HS-5 (cell line): ENCODE results near the gene OR52E2.
A peak's percentile ranks its signal among the peaks of the same experiment; 100 is the strongest.
"Not testable (repeated sequence)": the region's sequence is repeated elsewhere in the genome, so short reads cannot be mapped to it uniquely, and the experiment has no call there.

Experiments used
- DNase-seq: peaks from one replicate; pipeline ENCODE4 v3.0.0-alpha.2; 2012; ENCODE audit warnings: low read depth

The OR52E2 gene

GRCh38 chr11:5059391-5059790 is at the start of gene OR52E2:
TSS of gene OR52E2 (minus strand) at chr11:5059627. CDS start at chr11:5059627, 0 bp downstream.
- DNase-seq, result no peak

- no peak for DNase-seq
These were observed 47.9 kb upstream of the OR52E2 start for GRCh38 chr11:5107285-5107684.

GRCh38 chr11:5103066-5103465 is 43.6 kb upstream of the OR52E2 start:
- no peak for DNase-seq

- DNase-seq, result no peak
These were observed 42.8 kb upstream of the OR52E2 start for GRCh38 chr11:5102246-5102645.

GRCh38 chr11:5096011-5096410 is 36.6 kb upstream of the OR52E2 start:
- no peak for DNase-seq

GRCh38 chr11:5092821-5093585 is 33.6 kb upstream of the OR52E2 start:
- peak; percentile 36 for DNase-seq

GRCh38 chr11:5090668-5091067 is 31.2 kb upstream of the OR52E2 start:
- DNase-seq, result no peak

GRCh38 chr11:5088556-5088955 is 29.1 kb upstream of the OR52E2 start:
- no peak for DNase-seq

- DNase-seq, result no peak
These were observed 24.2 kb upstream of the OR52E2 start for GRCh38 chr11:5083602-5084001.

- no peak for DNase-seq
These were observed 22.0 kb upstream of the OR52E2 start for GRCh38 chr11:5081405-5081804.

- no peak for DNase-seq
These were observed 12.4 kb upstream of the OR52E2 start for GRCh38 chr11:5071799-5072198.

GRCh38 chr11:5069272-5069671 is 9.8 kb upstream of the OR52E2 start, which contains the start of gene OR52E1:
TSS of gene OR52E1 (plus strand) at chr11:5069572.
- DNase-seq, result no peak

- no peak for DNase-seq
These were observed 5.6 kb upstream of the OR52E2 start for GRCh38 chr11:5065027-5065426.

- not testable (repeated sequence) for DNase-seq
These were observed 748 bp downstream of the OR52E2 start for GRCh38 chr11:5058679-5059078.

- no peak for DNase-seq
These were observed 12.6 kb downstream of the OR52E2 start for GRCh38 chr11:5046754-5047330.

- no peak for DNase-seq
These were observed 13.2 kb downstream of the OR52E2 start, which contains the start of gene OR52J3 for GRCh38 chr11:5046226-5046625. TSS of gene OR52J3 (plus strand) at chr11:5046526. CDS start at chr11:5046526, 0 bp downstream.

GRCh38 chr11:5043380-5043779 is 16.0 kb downstream of the OR52E2 start:
- peak; percentile 83 for DNase-seq

- DNase-seq, result peak; percentile 68
These were observed 17.3 kb downstream of the OR52E2 start for GRCh38 chr11:5042091-5042490.

GRCh38 chr11:5040876-5041275 is 18.6 kb downstream of the OR52E2 start:
- no peak for DNase-seq

GRCh38 chr11:5038341-5038740 is 21.1 kb downstream of the OR52E2 start:
- no peak for DNase-seq

GRCh38 chr11:5037926-5038325 is 21.5 kb downstream of the OR52E2 start:
- no peak for DNase-seq

GRCh38 chr11:5036669-5037068 is 22.8 kb downstream of the OR52E2 start:
- DNase-seq, result no peak

- no peak for DNase-seq
These were observed 37.4 kb downstream of the OR52E2 start for GRCh38 chr11:5021996-5022395.

GRCh38 chr11:5013012-5013411 is 46.4 kb downstream of the OR52E2 start:
- no peak for DNase-seq
